ENCODE data around the gene VPS33B. TPM values are rescaled to one million over a fixed set of nuclear protein-coding genes. Genes with fewer than 3 reads are reported as not detected.

VPS33B gene
- total and polyA plus RNA-seq, 2 of the 8 experiments (the other 6 are each of a cell fraction or from before 2014, with no cell fraction given) = 11.8 to 17.3 TPM

DNA sequence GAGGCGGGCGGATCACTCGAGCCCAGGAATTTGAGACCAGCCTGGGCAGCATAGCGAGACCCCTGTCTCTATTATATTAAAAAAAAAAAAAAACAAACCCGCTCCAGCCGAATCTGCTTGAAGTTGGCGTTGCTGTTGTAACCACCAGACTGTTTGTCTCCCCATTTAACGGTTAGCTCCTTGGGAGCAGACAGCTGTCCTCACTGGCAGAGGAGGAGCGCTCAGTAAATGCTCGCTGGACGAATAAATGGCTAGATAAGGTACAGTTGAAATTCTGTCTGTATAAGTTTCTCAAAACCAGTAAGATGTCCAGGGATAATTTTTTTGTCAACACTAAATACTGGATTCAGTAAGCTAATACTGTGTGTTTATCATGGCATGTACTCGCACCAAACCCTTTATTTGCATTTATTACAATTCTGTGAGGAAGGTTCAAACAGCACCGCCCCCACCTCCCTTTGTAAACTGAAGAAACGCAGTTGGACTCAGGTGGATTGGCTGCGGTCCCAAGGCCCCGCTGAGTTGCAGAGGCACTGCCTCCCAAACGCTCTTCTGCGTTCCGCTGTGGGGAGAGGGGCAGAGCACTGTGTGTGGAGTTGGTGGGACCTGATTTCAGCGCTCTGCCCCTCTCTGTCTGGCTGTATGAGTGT lies 66.6 kb downstream of the VPS33B start (continued):
- TF ChIP-seq EP300 (IDR thresholded peaks at IDR 0.05; ENCODE audit: borderline replicate concordance in 1 of 2, low read depth in 2 of 2, low read length in 2 of 2) = no peak
- no peak for TF ChIP-seq NRF1 (IDR thresholded peaks at IDR 0.05; ENCODE audit: low read depth, low read length)
- no peak for TF ChIP-seq EZH2 (IDR thresholded peaks at IDR 0.05; ENCODE audit: low read depth, low read length, severe bottlenecking)
- TF ChIP-seq, protein P1, sequence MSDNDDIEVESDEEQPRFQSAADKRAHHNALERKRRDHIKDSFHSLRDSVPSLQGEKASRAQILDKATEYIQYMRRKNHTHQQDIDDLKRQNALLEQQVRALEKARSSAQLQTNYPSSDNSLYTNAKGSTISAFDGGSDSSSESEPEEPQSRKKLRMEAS (IDR thresholded peaks at IDR 0.05) = no peak
- TF ChIP-seq CTBP2 (IDR thresholded peaks at IDR 0.05; ENCODE audit: borderline replicate concordance, insufficient read depth, insufficient read length, low read length) = no peak
- TF ChIP-seq SIX5 (IDR thresholded peaks at IDR 0.05; ENCODE audit: low read depth, low read length) = no peak
- no peak for TF ChIP-seq POLR2A (IDR thresholded peaks at IDR 0.05; ENCODE audit: control extremely low read depth in 1 of 2, low read depth in 2 of 2, low read length in 2 of 2)
- no peak for TF ChIP-seq RXRA (IDR thresholded peaks at IDR 0.05; ENCODE audit: insufficient read depth, low read depth, low read length)

Data from H1 (cell line).